CD14-positive monocyte (primary cell): ENCODE measurements around the gene FAM168A. TPM values are rescaled to one million over a fixed set of nuclear protein-coding genes. Genes with fewer than 3 reads are reported as not detected.

Experiments
- DNase-seq, 3 donors: peaks; one replicate each; pipeline ENCODE4 v3.0.0-alpha.2; 2011 to 2022
- H2AFZ ChIP-seq: 2 replicates; pipeline ENCODE4 v1.6.0; 2012; ENCODE audit warnings: mild to moderate bottlenecking, low read depth, low read length, inconsistent platforms; ENCODE audit not compliant: insufficient read depth, poor library complexity, severe bottlenecking
- H3K27ac ChIP-seq, 2 donors: 1 replicate in 1 of 2; 2 replicates in 1 of 2; pipeline ENCODE4 v1.5.1; 2012 to 2013; ENCODE audit warnings: low read length in 2 of 2, control low read depth in 1 of 2, inconsistent platforms in 1 of 2, low read depth in 1 of 2, mild to moderate bottlenecking in 1 of 2
- H3K27me3 ChIP-seq, 2 donors: one replicate each; pipeline versions ENCODE4 v1.6.0 to v1.6.1; 2011 to 2013; ENCODE audit warnings: low read length in 2 of 2; ENCODE audit not compliant: control insufficient read depth in 2 of 2, insufficient read depth in 2 of 2
- H3K36me3 ChIP-seq, 2 donors: replicated peaks in 1 of 2; 1 replicate in 1 of 2; 2 replicates in 1 of 2; pipeline versions ENCODE4 v1.5.1 to v1.6.1; 2012 to 2013; ENCODE audit warnings: low read length in 2 of 2, control low read depth in 1 of 2, inconsistent platforms in 1 of 2, mild to moderate bottlenecking in 1 of 2; ENCODE audit not compliant: insufficient read depth in 2 of 2, control insufficient read depth in 1 of 2
- H3K4me1 ChIP-seq, 2 donors: 1 replicate in 1 of 2; 2 replicates in 1 of 2; pipeline versions ENCODE4 v1.5.1 to v1.6.1; 2012 to 2013; ENCODE audit warnings: low read length in 2 of 2, control low read depth in 1 of 2, inconsistent platforms in 1 of 2, mild to moderate bottlenecking in 1 of 2, moderate library complexity in 1 of 2; ENCODE audit not compliant: insufficient read depth in 2 of 2, control insufficient read depth in 1 of 2
- H3K4me2 ChIP-seq: replicated peaks from 2 replicates; pipeline ENCODE3; 2012; ENCODE audit warnings: low read length, moderate library complexity, mild to moderate bottlenecking; ENCODE audit not compliant: poor library complexity, severe bottlenecking; ENCODE audit errors: extremely low read depth
- H3K4me3 ChIP-seq, 3 experiments: fragments of 200-600 bp in 1 of 3; sonication (generic) in 1 of 3; replicated peaks in 1 of 3; 1 replicate in 2 of 3; 2 replicates in 1 of 3; pipeline ENCODE4 v1.5.1; 2011 to 2013; ENCODE audit warnings: low read length in 3 of 3, mild to moderate bottlenecking in 3 of 3, control low read depth in 2 of 3, low read depth in 2 of 3, inconsistent platforms in 1 of 3, moderate library complexity in 1 of 3
- H3K79me2 ChIP-seq: 2 replicates; pipeline ENCODE4 v1.6.0; 2012; ENCODE audit warnings: mild to moderate bottlenecking, control low read depth, inconsistent platforms, low read length, moderate library complexity; ENCODE audit not compliant: insufficient read depth
- H3K9ac ChIP-seq: 2 replicates; pipeline ENCODE4 v1.6.0; 2017; ENCODE audit warnings: low read length, mild to moderate bottlenecking; ENCODE audit not compliant: insufficient read depth, poor library complexity, severe bottlenecking
- H3K9me3 ChIP-seq, 2 donors: replicated peaks in 1 of 2; 1 replicate in 1 of 2; 2 replicates in 1 of 2; pipeline versions ENCODE4 v1.5.1 to v1.6.1; 2012 to 2013; ENCODE audit warnings: low read length in 2 of 2, control low read depth in 1 of 2; ENCODE audit not compliant: control insufficient read depth in 1 of 2, insufficient read depth in 1 of 2
- H4K20me1 ChIP-seq: 2 replicates; pipeline ENCODE4 v1.6.0; 2012; ENCODE audit warnings: mild to moderate bottlenecking, low read length, control low read depth, moderate library complexity; ENCODE audit not compliant: insufficient read depth
- H3K27ac Mint-ChIP-seq, 7 donors: one replicate each; pipeline ENCODE4 v1.8.0; 2020; ENCODE audit warnings: mild to moderate bottlenecking in 7 of 7, mixed read lengths in 7 of 7, moderate library complexity in 6 of 7, inconsistent platforms in 2 of 7
- H3K27me3 Mint-ChIP-seq, 3 donors: one replicate each; pipeline ENCODE4 v1.8.0; 2021 to 2022; ENCODE audit warnings: low read depth in 3 of 3, mild to moderate bottlenecking in 3 of 3, mixed read lengths in 3 of 3, moderate library complexity in 3 of 3, inconsistent platforms in 1 of 3
- H3K36me3 Mint-ChIP-seq, 2 donors: one replicate each; pipeline ENCODE4 v1.8.0; 2020; ENCODE audit warnings: mixed read lengths in 2 of 2, inconsistent platforms in 1 of 2, mild to moderate bottlenecking in 1 of 2
- H3K4me1 Mint-ChIP-seq: one replicate; pipeline ENCODE4 v1.8.0; 2020; ENCODE audit warnings: mild to moderate bottlenecking, mixed read lengths
- H3K4me3 Mint-ChIP-seq, 2 donors: one replicate each; pipeline ENCODE4 v1.8.0; 2020; ENCODE audit warnings: mild to moderate bottlenecking in 2 of 2, mixed read lengths in 2 of 2, moderate library complexity in 1 of 2
- H3K9me3 Mint-ChIP-seq, 7 donors: one replicate each; pipeline ENCODE4 v1.8.0; 2020 to 2022; ENCODE audit warnings: mixed read lengths in 7 of 7, mild to moderate bottlenecking in 6 of 7, moderate library complexity in 6 of 7, inconsistent platforms in 2 of 7
- CTCF ChIP-seq: fragments of 200-600 bp; IDR thresholded peaks from one replicate; pipeline ENCODE4 v1.8.0; 2022; ENCODE audit warnings: antibody characterized with exemption, mild to moderate bottlenecking
- WGBS: methylation state at CpG from one replicate; pipeline ENCODE4 v1.1.5; 2013; ENCODE audit warnings: missing lambda C conversion rate; ENCODE audit not compliant: insufficient coverage; 5-methylcytosine and 5-hydroxymethylcytosine counted together
- intact Hi-C, 2 donors: fragments of 100-400 bp; cut with micrococcal nuclease; formaldehyde crosslinking; loops; one replicate each; pipeline versions ENCODE4 v1.15.0 to v1.15.1; 2023
- polyA plus RNA-seq, 3 donors: library from polyadenylated mRNA; depleted of rRNA in 1 of 3; unstranded in 2 of 3; stranded (reverse) in 1 of 3; fragments of 300-500 nt in 2 of 3; fragments of >200 nt in 1 of 3; fragmentation: Illumina TruSeq in 2 of 3; gene quantifications; 1 replicate in 2 of 3; 2 replicates in 1 of 3; pipeline ENCODE4 v1.2.3, GENCODE V29; 2012 to 2021

Gene FAM168A
- polyA plus RNA-seq, 3 donors: 1.4 to 13.3 (median 2.1) TPM

- H3K4me3 Mint-ChIP-seq: no peak overlapping the region
- no peaks in the 10 kb centered on the region for H4K20me1 ChIP-seq
- H3K4me1 Mint-ChIP-seq: no peaks in the 10 kb centered on the region
- no peaks in the 10 kb centered on the region for H3K9me3 ChIP-seq
- no peak overlapping the region for H3K4me3 ChIP-seq
- H2AFZ ChIP-seq: no peak overlapping the region
- H3K79me2 ChIP-seq: no peaks in the 10 kb centered on the region
- 100% methylated on average over 1 of the region's 5 CpGs for WGBS
- no peak overlapping the region for H3K9ac ChIP-seq
- TF ChIP-seq CTCF: no peak
- no peaks in the 10 kb centered on the region for H3K36me3 Mint-ChIP-seq
- intact Hi-C loops: no loop called here
- no peaks in the 10 kb centered on the region for H3K9me3 Mint-ChIP-seq
- no peaks in the 10 kb centered on the region for H3K36me3 ChIP-seq
- H3K27ac ChIP-seq: no peak overlapping the region
- no peaks in the 10 kb centered on the region for H3K4me1 ChIP-seq
- H3K27me3 ChIP-seq: no peaks in the 10 kb centered on the region
- no peak for DNase-seq
- no peak overlapping the region for H3K4me2 ChIP-seq
- H3K27ac Mint-ChIP-seq: no peak overlapping the region
- peaks cover 0 to 4% (median 0%) of the 10 kb centered on the region in 3 donors for H3K27me3 Mint-ChIP-seq
Measured at GRCh38 chr11:73612601-73613140, 14.8 kb upstream of the FAM168A start.

- Mint-ChIP-seq H3K36me3 (peaks cover 3 to 5% of the 10 kb centered on the region in 2 donors), H3K4me3 (peak overlapping the region; percentile 89 to 93), H3K27me3 (peaks cover 0 to 4% (median 0%) of the 10 kb centered on the region in 3 donors), H3K27ac (peak overlapping the region; percentile 80 to 94 (median 92)), H3K9me3 (no peaks in the 10 kb centered on the region), H3K4me1 (peaks cover 33% of the 10 kb centered on the region)
- 24% methylated on average over 5 of the region's 20 CpGs for WGBS
- peak overlapping the region; percentile 57 to 88 for H3K27ac ChIP-seq
- intact Hi-C loops: loop anchor here (5.0 to 10.0 kb wide), 3 partner anchors 132 to 174 kb away; no protein-coding TSS in a partner anchor
- H3K9me3 ChIP-seq: no peaks in the 10 kb centered on the region
- peak overlapping the region; percentile 77 for H3K9ac ChIP-seq
- peak overlapping the region; percentile 86 to 98 (median 97) for H3K4me3 ChIP-seq
- DNase-seq: no peak
- no peaks in the 10 kb centered on the region for H3K36me3 ChIP-seq
- H2AFZ ChIP-seq: peak overlapping the region; percentile 94
- H3K27me3 ChIP-seq: no peaks in the 10 kb centered on the region
- peaks cover 8% of the 10 kb centered on the region for H4K20me1 ChIP-seq
- H3K4me1 ChIP-seq: peaks cover 16 to 24% of the 10 kb centered on the region in 2 donors
- H3K4me2 ChIP-seq: peak overlapping the region; percentile 81
- TF ChIP-seq CTCF: no peak
- peaks cover 40% of the 10 kb centered on the region for H3K79me2 ChIP-seq
Measured at GRCh38 chr11:73598719-73599379, 937 bp upstream of the FAM168A start.
